ENCODE results near the gene P2RY13. TPM values are rescaled to one million over a fixed set of nuclear protein-coding genes. Genes with fewer than 3 reads are reported as not detected.
A peak's percentile ranks its signal among the peaks of the same experiment; 100 is the strongest.

Gene P2RY13
- total and polyA plus RNA-seq, 2 donors from 2014 or later, result 0.71 to 2.5 TPM

DNA sequence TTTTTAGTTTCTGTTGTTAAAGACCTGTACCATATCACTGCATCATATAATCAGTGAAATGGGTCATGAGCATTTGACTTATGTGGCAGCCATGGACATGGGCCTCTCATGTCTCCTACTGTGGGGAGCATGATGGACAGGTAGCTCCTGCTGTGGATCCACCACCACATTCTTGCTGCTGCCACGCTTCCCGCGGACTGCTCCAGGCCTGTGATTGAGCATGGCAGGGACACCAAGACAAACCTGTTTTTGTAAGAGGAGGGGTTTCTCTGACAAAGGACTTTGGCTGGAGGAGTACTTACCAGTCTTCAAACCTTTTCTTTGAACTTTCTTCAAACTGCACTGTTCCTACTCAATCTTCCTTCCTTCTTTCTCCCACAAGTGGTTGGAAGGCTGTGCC is 33.1 kb downstream of the P2RY13 start:
- Histone ChIP-seq H3K4me3 (ENCODE audit: low read length in 3 of 3) (no peak overlapping the region), H3K9ac (ENCODE audit: low read length in 3 of 3) (no peak overlapping the region), H3K27me3 (ENCODE audit: control insufficient read depth, insufficient read depth, low read length) (no peaks in the 10 kb centered on the region), H3K9me3 (ENCODE audit: control insufficient read depth in 2 of 3, insufficient read depth in 1 of 3, low read length in 3 of 3) (no peaks in the 10 kb centered on the region), H3K27ac (ENCODE audit: low read depth in 2 of 2, low read length in 2 of 2) (no peak overlapping the region), H3K36me3 (ENCODE audit: control insufficient read depth in 2 of 3, insufficient read depth in 3 of 3, low read length in 3 of 3) (no peaks in the 10 kb centered on the region), H3K4me1 (ENCODE audit: control insufficient read depth in 2 of 3, insufficient read depth in 2 of 3, low read depth in 1 of 3, low read length in 3 of 3) (no peaks in the 10 kb centered on the region)
- FAIRE-seq (no peak), DNase-seq (no peak)
- intact Hi-C loops (cut with DNase I), result no loop called here
- TF ChIP-seq, protein P1, sequence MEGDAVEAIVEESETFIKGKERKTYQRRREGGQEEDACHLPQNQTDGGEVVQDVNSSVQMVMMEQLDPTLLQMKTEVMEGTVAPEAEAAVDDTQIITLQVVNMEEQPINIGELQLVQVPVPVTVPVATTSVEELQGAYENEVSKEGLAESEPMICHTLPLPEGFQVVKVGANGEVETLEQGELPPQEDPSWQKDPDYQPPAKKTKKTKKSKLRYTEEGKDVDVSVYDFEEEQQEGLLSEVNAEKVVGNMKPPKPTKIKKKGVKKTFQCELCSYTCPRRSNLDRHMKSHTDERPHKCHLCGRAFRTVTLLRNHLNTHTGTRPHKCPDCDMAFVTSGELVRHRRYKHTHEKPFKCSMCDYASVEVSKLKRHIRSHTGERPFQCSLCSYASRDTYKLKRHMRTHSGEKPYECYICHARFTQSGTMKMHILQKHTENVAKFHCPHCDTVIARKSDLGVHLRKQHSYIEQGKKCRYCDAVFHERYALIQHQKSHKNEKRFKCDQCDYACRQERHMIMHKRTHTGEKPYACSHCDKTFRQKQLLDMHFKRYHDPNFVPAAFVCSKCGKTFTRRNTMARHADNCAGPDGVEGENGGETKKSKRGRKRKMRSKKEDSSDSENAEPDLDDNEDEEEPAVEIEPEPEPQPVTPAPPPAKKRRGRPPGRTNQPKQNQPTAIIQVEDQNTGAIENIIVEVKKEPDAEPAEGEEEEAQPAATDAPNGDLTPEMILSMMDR (IDR thresholded peaks at IDR 0.05; ENCODE audit: borderline replicate concordance, extremely low read depth, insufficient read depth), result no peak

DNA sequence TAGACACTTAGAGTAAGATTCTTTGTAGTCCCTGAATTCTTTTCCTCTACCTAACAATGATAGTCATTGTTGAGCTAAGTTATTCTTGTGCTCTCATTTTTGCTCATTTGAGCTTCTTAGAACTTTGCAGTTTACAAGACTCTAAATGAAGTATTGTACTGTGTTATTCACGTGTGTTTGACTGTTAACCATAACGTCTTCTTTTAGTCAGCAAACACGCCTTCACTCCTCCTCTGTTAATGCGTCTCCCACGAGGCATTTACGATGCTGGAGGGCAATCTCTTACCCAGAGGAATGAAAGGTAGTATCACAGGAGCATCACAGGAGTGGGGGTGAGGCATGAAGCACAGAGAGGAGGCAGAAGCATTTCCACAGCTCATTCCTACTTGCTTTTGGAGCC is 36.2 kb downstream of the P2RY13 start:
- H3K27me3 ChIP-seq (ENCODE audit: control insufficient read depth, insufficient read depth, low read length), result no peaks in the 10 kb centered on the region
- FAIRE-seq (no peak), DNase-seq (no peak)
- no peak overlapping the region for H3K27ac ChIP-seq (ENCODE audit: low read depth in 2 of 2, low read length in 2 of 2)
- TF ChIP-seq, protein P1 (IDR thresholded peaks at IDR 0.05; ENCODE audit: borderline replicate concordance, extremely low read depth, insufficient read depth), result no peak
- intact Hi-C loops (cut with DNase I), result no loop called here
- no peak overlapping the region for H3K9ac ChIP-seq (ENCODE audit: low read length in 3 of 3)
- no peak overlapping the region for H3K4me3 ChIP-seq (ENCODE audit: low read length in 3 of 3)
- H3K4me1 ChIP-seq (ENCODE audit: control insufficient read depth in 2 of 3, insufficient read depth in 2 of 3, low read depth in 1 of 3, low read length in 3 of 3), result no peaks in the 10 kb centered on the region
- no peaks in the 10 kb centered on the region for H3K9me3 ChIP-seq (ENCODE audit: control insufficient read depth in 2 of 3, insufficient read depth in 1 of 3, low read length in 3 of 3)
- no peaks in the 10 kb centered on the region for H3K36me3 ChIP-seq (ENCODE audit: control insufficient read depth in 2 of 3, insufficient read depth in 3 of 3, low read length in 3 of 3)

DNA sequence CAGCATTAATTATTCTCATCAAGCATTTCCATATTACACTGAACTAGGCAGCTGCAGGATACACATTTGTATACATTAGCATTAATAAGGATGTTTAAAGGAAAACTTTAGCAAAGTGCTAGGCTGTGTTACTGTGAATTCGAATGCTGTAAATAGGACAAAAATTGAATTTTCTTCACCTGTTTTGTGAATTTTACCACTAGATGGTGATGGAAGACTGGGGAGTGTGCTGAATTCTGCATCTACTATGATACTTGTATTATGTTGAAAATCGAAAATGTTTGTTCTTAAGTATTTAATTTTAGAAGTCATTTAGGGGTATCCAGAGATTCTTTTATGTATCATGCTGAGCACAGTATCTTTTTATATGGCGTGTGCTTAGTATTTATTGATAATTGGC is 38.7 kb downstream of the P2RY13 start:
- Histone ChIP-seq H3K27ac (ENCODE audit: low read depth in 2 of 2, low read length in 2 of 2) (no peak overlapping the region), H3K4me1 (ENCODE audit: control insufficient read depth in 2 of 3, insufficient read depth in 2 of 3, low read depth in 1 of 3, low read length in 3 of 3) (no peaks in the 10 kb centered on the region), H3K36me3 (ENCODE audit: control insufficient read depth in 2 of 3, insufficient read depth in 3 of 3, low read length in 3 of 3) (no peaks in the 10 kb centered on the region), H3K27me3 (ENCODE audit: control insufficient read depth, insufficient read depth, low read length) (no peaks in the 10 kb centered on the region), H3K9ac (ENCODE audit: low read length in 3 of 3) (no peak overlapping the region), H3K9me3 (ENCODE audit: control insufficient read depth in 2 of 3, insufficient read depth in 1 of 3, low read length in 3 of 3) (no peaks in the 10 kb centered on the region), H3K4me3 (ENCODE audit: low read length in 3 of 3) (no peak overlapping the region)
- DNase-seq (peak in 1 of 5 donors; percentile 15), FAIRE-seq (no peak)
- TF ChIP-seq, protein P1 (IDR thresholded peaks at IDR 0.05; ENCODE audit: borderline replicate concordance, extremely low read depth, insufficient read depth), result peak; percentile 19
- intact Hi-C loops (cut with DNase I), result no loop called here

DNA sequence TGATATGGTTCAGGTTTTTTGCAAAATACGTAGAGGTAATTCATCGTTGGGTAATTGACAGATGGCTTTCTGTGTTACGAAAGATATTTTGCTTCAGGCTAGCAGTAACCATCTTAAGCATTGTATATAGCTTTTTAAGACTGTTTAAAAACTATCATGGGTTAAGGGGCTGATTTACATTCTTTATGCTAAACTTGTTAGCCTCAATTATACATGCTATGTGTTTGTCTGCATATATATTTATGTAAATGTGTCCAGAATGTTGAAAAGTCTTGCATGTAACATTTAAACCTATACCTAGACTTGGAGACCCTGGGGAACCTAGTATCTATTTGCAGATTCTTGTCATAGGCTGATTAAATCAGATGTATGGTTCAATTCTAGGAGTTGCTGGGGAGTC is 39.9 kb downstream of the P2RY13 start:
- Histone ChIP-seq H3K36me3 (ENCODE audit: control insufficient read depth in 2 of 3, insufficient read depth in 3 of 3, low read length in 3 of 3) (no peaks in the 10 kb centered on the region), H3K27ac (ENCODE audit: low read depth in 2 of 2, low read length in 2 of 2) (no peak overlapping the region), H3K4me1 (ENCODE audit: control insufficient read depth in 2 of 3, insufficient read depth in 2 of 3, low read depth in 1 of 3, low read length in 3 of 3) (peaks cover 0 to under 1% (median 0%) of the 10 kb centered on the region in 3 donors), H3K4me3 (ENCODE audit: low read length in 3 of 3) (no peak overlapping the region), H3K9me3 (ENCODE audit: control insufficient read depth in 2 of 3, insufficient read depth in 1 of 3, low read length in 3 of 3) (no peaks in the 10 kb centered on the region), H3K27me3 (ENCODE audit: control insufficient read depth, insufficient read depth, low read length) (no peaks in the 10 kb centered on the region), H3K9ac (ENCODE audit: low read length in 3 of 3) (no peak overlapping the region)
- intact Hi-C loops (cut with DNase I), result no loop called here
- DNase-seq (no peak), FAIRE-seq (no peak)
- TF ChIP-seq, protein P1 (IDR thresholded peaks at IDR 0.05; ENCODE audit: borderline replicate concordance, extremely low read depth, insufficient read depth), result no peak
